ENCODE results near the gene NDUFB6. TPM values are rescaled to one million over a fixed set of nuclear protein-coding genes. Genes with fewer than 3 reads are reported as not detected.
"Not testable (repeated sequence)": the region's sequence is repeated elsewhere in the genome, so short reads cannot be mapped to it uniquely, and the experiment has no call there.

Gene NDUFB6
- total and polyA plus RNA-seq, 11 donors: 74.6 to 209 (median 125) TPM

GRCh38 chr9:32524892-32525708, 47.9 kb downstream of the NDUFB6 start:
- Histone ChIP-seq H3K4me3 (peak overlapping the region; percentile 55 to 80 (median 72)), H3K4me1 (peaks cover 4 to 52% (median 24%) of the 10 kb centered on the region in 12 donors), H3K36me3 (peaks cover 0 to 12% (median 0%) of the 10 kb centered on the region in 9 donors), H3K27ac (peak overlapping the region in 11 of 12 donors; percentile 67 to 95 (median 85)), H3K9me3 (no peaks in the 10 kb centered on the region), H3K27me3 (no peaks in the 10 kb centered on the region)
- peak in 3 of 4 donors; percentile 10 to 44 (median 35) for ATAC-seq
- intact Hi-C loops (cut with DNase I): loop anchor here in 5 of 10 donors (5.0 to 10.0 kb wide), 7 partner anchors 50 to 150 kb away; partner anchors contain the start of genes ACO1 (in 2 of the 5) and NDUFB6 (in 1 of the 5)
- WGBS, 4 donors: 37 to 49% (median 39%) methylated on average over 22 of the region's 22 CpGs
- no peak for TF ChIP-seq POLR2A (IDR thresholded peaks at IDR 0.05)
- TF ChIP-seq, protein P1, sequence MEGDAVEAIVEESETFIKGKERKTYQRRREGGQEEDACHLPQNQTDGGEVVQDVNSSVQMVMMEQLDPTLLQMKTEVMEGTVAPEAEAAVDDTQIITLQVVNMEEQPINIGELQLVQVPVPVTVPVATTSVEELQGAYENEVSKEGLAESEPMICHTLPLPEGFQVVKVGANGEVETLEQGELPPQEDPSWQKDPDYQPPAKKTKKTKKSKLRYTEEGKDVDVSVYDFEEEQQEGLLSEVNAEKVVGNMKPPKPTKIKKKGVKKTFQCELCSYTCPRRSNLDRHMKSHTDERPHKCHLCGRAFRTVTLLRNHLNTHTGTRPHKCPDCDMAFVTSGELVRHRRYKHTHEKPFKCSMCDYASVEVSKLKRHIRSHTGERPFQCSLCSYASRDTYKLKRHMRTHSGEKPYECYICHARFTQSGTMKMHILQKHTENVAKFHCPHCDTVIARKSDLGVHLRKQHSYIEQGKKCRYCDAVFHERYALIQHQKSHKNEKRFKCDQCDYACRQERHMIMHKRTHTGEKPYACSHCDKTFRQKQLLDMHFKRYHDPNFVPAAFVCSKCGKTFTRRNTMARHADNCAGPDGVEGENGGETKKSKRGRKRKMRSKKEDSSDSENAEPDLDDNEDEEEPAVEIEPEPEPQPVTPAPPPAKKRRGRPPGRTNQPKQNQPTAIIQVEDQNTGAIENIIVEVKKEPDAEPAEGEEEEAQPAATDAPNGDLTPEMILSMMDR (IDR thresholded peaks at IDR 0.05): no peak
- DNase-seq: peak in 1 of 5 donors; percentile 28

GRCh38 chr9:32524558-32524891, 48.4 kb downstream of the NDUFB6 start:
- 78 to 86% (median 81%) methylated on average over 11 of the region's 11 CpGs for WGBS, 4 donors
- Histone ChIP-seq H3K4me1 (peaks cover 4 to 58% (median 24%) of the 10 kb centered on the region in 12 donors), H3K27ac (peak overlapping the region in 4 of 12 donors; percentile 82 to 88 (median 84)), H3K36me3 (peaks cover 0 to 18% (median 0%) of the 10 kb centered on the region in 9 donors), H3K4me3 (peak overlapping the region in 11 of 12 donors; percentile 55 to 80 (median 71))
- ATAC-seq, H3K9me3 ChIP-seq, H3K27me3 ChIP-seq, DNase-seq: not testable (repeated sequence)
- intact Hi-C loops (cut with DNase I): loop anchor here in 4 of 10 donors (10.0 kb wide), 4 partner anchors 50 to 150 kb away; partner anchors contain the start of genes ACO1 (in 1 of the 4) and NDUFB6 (in 1 of the 4)

GRCh38 chr9:32523910-32524309, 49.0 kb downstream of the NDUFB6 start:
- H3K36me3 ChIP-seq: peaks cover 0 to 22% (median 0%) of the 10 kb centered on the region in 9 donors
- peak overlapping the region in 8 of 12 donors; percentile 60 to 80 (median 72) for H3K4me3 ChIP-seq
- no peak for DNase-seq
- no peak overlapping the region for H3K27ac ChIP-seq
- TF ChIP-seq, protein P1 (IDR thresholded peaks at IDR 0.05): no peak
- no peak for TF ChIP-seq POLR2A (IDR thresholded peaks at IDR 0.05)
- WGBS, 4 donors: 35 to 86% (median 66%) methylated on average over 1 of the region's 1 CpG
- ATAC-seq: no peak
- intact Hi-C loops (cut with DNase I): loop anchor here in 4 of 10 donors (10.0 kb wide), 4 partner anchors 51 to 149 kb away; partner anchors contain the start of genes ACO1 (in 1 of the 4) and NDUFB6 (in 1 of the 4)
- H3K4me1 ChIP-seq: peaks cover 4 to 58% (median 24%) of the 10 kb centered on the region in 12 donors
- H3K9me3 ChIP-seq: no peaks in the 10 kb centered on the region
- H3K27me3 ChIP-seq: no peaks in the 10 kb centered on the region

DNA sequence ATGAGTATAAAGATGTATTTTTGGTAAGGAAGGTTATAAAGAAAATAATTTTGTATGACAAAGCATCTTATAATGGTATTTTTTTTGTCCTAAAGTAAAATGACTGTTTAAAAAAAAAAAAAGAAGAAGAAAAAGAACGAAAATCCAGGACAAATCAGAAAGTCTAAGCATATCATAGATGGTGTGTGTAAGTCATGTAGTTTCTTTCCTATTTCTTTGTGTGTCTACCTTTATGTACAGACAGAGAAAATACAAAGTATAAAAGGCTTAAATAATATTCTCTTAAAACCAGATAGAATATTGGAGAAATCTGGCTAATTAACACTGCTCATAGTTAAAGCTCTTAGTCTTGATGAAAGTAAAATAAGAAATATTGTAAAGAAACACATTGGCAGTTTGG, 54.7 kb downstream of the NDUFB6 start:
- ATAC-seq (no peak), DNase-seq (no peak)
- H3K27me3 ChIP-seq: no peaks in the 10 kb centered on the region
- H3K4me3 ChIP-seq: no peak overlapping the region
- H3K4me1 ChIP-seq: peaks cover 0 to 24% (median 3%) of the 10 kb centered on the region in 12 donors
- intact Hi-C loops (cut with DNase I): no loop called here
- H3K27ac ChIP-seq: no peak overlapping the region
- 91 to 95% (median 94%) methylated on average over 1 of the region's 1 CpG for WGBS, 4 donors
- TF ChIP-seq, protein P1 (IDR thresholded peaks at IDR 0.05): no peak
- no peak for TF ChIP-seq POLR2A (IDR thresholded peaks at IDR 0.05)
- H3K9me3 ChIP-seq: peaks cover 0 to 12% (median 0%) of the 10 kb centered on the region in 12 donors
- peaks cover 0 to 39% (median 0%) of the 10 kb centered on the region in 9 donors for H3K36me3 ChIP-seq
